K562 (cell line): ENCODE data around the gene DLK2.

Source experiments
- ETV1 ChIP-seq: fragments of 450-650 bp; conservative IDR thresholded peaks from 2 replicates; pipeline ENCODE4 v1.6.1; 2016; ENCODE audit warnings: missing genetic modification characterization, control low read depth, low read depth, missing compliant biosample characterization
- HNRNPUL1 ChIP-seq: fragments of 200-400 bp; formaldehyde crosslinking; IDR thresholded peaks from 2 replicates; pipeline ENCODE4 v1.6.1; 2017; ENCODE audit warnings: low read length
- NFRKB ChIP-seq: fragments of 450-650 bp; IDR thresholded peaks from 2 replicates; pipeline ENCODE4 v1.6.1; 2016; ENCODE audit warnings: low read depth
- POLR2A ChIP-seq: fragments of 450-650 bp; conservative IDR thresholded peaks from 2 replicates; pipeline ENCODE4 v1.6.1; 2016
- POLR2H ChIP-seq: IDR thresholded peaks from 2 replicates; pipeline ENCODE4 v1.6.1; 2016; ENCODE audit warnings: missing genetic modification characterization, low read depth, mild to moderate bottlenecking, control low read depth, missing compliant biosample characterization, moderate library complexity
- PTRF ChIP-seq: fragments of 450-650 bp; IDR thresholded peaks from 2 replicates; pipeline ENCODE4 v1.6.1; 2016; ENCODE audit warnings: mild to moderate bottlenecking, missing genetic modification characterization, missing compliant biosample characterization
- SOX6 ChIP-seq: fragments of 450-650 bp; IDR thresholded peaks from 2 replicates; pipeline ENCODE4 v1.6.1; 2014; ENCODE audit warnings: mild to moderate bottlenecking
- SP1 ChIP-seq: sonication (generic); formaldehyde crosslinking; IDR thresholded peaks from 2 replicates; pipeline ENCODE4 v1.8.1; 2022; ENCODE audit warnings: mild to moderate bottlenecking, missing genetic modification reagents
- TAF1 ChIP-seq: IDR thresholded peaks from 2 replicates; pipeline ENCODE4 v1.6.1; 2011; ENCODE audit warnings: mild to moderate bottlenecking, low read length, moderate library complexity; ENCODE audit not compliant: insufficient read depth, control insufficient read depth, severe bottlenecking; ENCODE audit errors: extremely low read depth
- XRCC4 ChIP-seq: IDR thresholded peaks from one replicate; pipeline ENCODE4 v1.6.1; 2011; ENCODE audit not compliant: insufficient read depth, insufficient read length; ENCODE audit errors: extremely low read depth
- ZNF3 ChIP-seq: fragments of 250-450 bp; sonication (Bioruptor Pico); IDR thresholded peaks from 2 replicates; pipeline ENCODE4 v1.5.0; 2021; ENCODE audit warnings: mild to moderate bottlenecking, moderate library complexity
- ZNF780A ChIP-seq: fragments of 250-450 bp; sonication (Bioruptor Pico); IDR thresholded peaks from 2 replicates; pipeline ENCODE4 v1.5.0; 2021; ENCODE audit warnings: mild to moderate bottlenecking
- TF ChIP-seq, protein P1 (sequence below), 2 experiments: IDR thresholded peaks; 2 replicates each; pipeline ENCODE4 v1.6.1; 2011; ENCODE audit warnings: borderline replicate concordance in 1 of 2, control low read depth in 1 of 2, low read depth in 1 of 2, low read length in 1 of 2, mild to moderate bottlenecking in 1 of 2, mixed read lengths in 1 of 2, moderate library complexity in 1 of 2; ENCODE audit not compliant: insufficient read depth in 1 of 2, insufficient read length in 1 of 2, poor library complexity in 1 of 2, severe bottlenecking in 1 of 2; ENCODE audit errors: extremely low read depth in 1 of 2
- TF ChIP-seq, protein P2 (sequence below), 3 experiments: IDR thresholded peaks in 2 of 3; conservative IDR thresholded peaks in 1 of 3; 2 replicates each; pipeline ENCODE4 v1.5.1; 2011 to 2012; ENCODE audit warnings: low read length in 3 of 3, mild to moderate bottlenecking in 3 of 3, control low read depth in 2 of 3, improper control_type of control experiment in 1 of 3, inconsistent platforms in 1 of 3, low read depth in 1 of 3, mixed read lengths in 1 of 3, moderate library complexity in 1 of 3; ENCODE audit not compliant: insufficient read depth in 2 of 3

DNA sequence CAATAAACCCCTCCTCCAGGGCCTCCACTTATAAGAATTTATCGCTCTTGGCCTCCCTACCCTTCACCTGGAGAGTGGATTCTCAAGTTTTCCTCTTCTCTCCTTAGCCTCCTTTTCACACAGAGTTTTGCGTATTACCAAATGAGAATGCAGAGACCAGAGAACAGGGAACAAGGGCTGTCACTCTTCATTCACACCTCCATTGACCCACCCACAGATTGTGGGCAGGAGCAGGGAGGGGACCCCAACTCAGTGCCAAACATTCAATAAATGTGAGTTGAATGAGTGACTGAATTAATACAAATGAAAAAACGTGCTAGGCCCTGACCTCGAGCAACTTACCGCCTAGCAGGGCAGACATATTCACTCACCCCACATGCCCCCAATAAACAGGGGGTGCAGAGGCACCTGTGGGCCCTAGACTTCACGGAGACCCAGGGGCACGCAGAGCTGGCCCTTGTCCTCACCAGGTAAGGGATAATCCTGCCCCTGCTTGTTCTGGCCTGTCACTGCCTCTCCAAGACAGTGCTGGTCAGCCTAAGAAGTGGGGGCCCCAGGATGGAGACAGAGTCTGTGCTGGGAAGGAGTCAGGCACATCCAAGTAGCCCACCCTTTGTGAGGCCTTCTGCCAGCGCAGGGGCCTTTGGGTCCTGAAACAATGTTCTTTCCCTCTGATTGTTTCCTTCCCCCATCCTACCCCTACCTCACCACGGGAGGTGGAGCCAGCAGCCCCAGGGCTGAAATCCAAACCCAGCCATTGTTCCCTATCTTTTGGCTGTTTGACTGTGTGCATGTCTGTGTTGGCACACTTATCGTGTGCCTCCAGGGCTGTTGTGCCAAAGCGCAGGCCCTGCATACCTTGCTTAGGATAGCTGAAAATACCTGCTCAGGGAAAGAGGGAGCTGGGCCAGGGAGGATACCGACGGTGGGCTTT lies 13.7 kb upstream of the DLK2 start:
- TF ChIP-seq, protein P1, sequence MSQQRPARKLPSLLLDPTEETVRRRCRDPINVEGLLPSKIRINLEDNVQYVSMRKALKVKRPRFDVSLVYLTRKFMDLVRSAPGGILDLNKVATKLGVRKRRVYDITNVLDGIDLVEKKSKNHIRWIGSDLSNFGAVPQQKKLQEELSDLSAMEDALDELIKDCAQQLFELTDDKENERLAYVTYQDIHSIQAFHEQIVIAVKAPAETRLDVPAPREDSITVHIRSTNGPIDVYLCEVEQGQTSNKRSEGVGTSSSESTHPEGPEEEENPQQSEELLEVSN (IDR thresholded peaks at IDR 0.05; ENCODE audit: borderline replicate concordance in 1 of 2, extremely low read depth in 1 of 2, insufficient read depth in 1 of 2, insufficient read length in 1 of 2, low read depth in 1 of 2, low read length in 1 of 2, poor library complexity in 1 of 2, severe bottlenecking in 1 of 2), result no peak
- TF ChIP-seq, protein P2, sequence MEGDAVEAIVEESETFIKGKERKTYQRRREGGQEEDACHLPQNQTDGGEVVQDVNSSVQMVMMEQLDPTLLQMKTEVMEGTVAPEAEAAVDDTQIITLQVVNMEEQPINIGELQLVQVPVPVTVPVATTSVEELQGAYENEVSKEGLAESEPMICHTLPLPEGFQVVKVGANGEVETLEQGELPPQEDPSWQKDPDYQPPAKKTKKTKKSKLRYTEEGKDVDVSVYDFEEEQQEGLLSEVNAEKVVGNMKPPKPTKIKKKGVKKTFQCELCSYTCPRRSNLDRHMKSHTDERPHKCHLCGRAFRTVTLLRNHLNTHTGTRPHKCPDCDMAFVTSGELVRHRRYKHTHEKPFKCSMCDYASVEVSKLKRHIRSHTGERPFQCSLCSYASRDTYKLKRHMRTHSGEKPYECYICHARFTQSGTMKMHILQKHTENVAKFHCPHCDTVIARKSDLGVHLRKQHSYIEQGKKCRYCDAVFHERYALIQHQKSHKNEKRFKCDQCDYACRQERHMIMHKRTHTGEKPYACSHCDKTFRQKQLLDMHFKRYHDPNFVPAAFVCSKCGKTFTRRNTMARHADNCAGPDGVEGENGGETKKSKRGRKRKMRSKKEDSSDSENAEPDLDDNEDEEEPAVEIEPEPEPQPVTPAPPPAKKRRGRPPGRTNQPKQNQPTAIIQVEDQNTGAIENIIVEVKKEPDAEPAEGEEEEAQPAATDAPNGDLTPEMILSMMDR (IDR thresholded peaks at IDR 0.05 in 2 of 3, conservative IDR thresholded peaks at IDR 0.05 in 1 of 3; ENCODE audit: insufficient read depth in 2 of 3, low read depth in 1 of 3, low read length in 3 of 3), result no peak
- TF ChIP-seq ZNF3 (CRISPR knock-in tag), result no peak
- TF ChIP-seq NFRKB, result no peak
- TF ChIP-seq ZNF780A (CRISPR knock-in tag), result no peak
- no peak for TF ChIP-seq TAF1
- TF ChIP-seq XRCC4, result no peak
- TF ChIP-seq ETV1 (tag), result no peak
- no peak for TF ChIP-seq SOX6
- no peak for TF ChIP-seq POLR2A
- TF ChIP-seq HNRNPUL1, result no peak
- TF ChIP-seq SP1 (CRISPR knock-in tag), result no peak
- no peak for TF ChIP-seq PTRF (tag)
- TF ChIP-seq POLR2H, result no peak
